Stimulated activated CD4-positive, alpha-beta T cell treated with anti-CD3 and anti-CD28 coated beads, TNF-alpha, amount 100 ng/mL, for 1 hour (primary cell): Measurements from ENCODE around the gene KLHDC4.

Source experiments
- DNase-seq, 3 donors: peaks; one replicate each; pipeline ENCODE4 v3.0.0-alpha.2; 2020; ENCODE audit warnings: low read depth in 3 of 3, low spot score in 1 of 3

Gene KLHDC4

DNA sequence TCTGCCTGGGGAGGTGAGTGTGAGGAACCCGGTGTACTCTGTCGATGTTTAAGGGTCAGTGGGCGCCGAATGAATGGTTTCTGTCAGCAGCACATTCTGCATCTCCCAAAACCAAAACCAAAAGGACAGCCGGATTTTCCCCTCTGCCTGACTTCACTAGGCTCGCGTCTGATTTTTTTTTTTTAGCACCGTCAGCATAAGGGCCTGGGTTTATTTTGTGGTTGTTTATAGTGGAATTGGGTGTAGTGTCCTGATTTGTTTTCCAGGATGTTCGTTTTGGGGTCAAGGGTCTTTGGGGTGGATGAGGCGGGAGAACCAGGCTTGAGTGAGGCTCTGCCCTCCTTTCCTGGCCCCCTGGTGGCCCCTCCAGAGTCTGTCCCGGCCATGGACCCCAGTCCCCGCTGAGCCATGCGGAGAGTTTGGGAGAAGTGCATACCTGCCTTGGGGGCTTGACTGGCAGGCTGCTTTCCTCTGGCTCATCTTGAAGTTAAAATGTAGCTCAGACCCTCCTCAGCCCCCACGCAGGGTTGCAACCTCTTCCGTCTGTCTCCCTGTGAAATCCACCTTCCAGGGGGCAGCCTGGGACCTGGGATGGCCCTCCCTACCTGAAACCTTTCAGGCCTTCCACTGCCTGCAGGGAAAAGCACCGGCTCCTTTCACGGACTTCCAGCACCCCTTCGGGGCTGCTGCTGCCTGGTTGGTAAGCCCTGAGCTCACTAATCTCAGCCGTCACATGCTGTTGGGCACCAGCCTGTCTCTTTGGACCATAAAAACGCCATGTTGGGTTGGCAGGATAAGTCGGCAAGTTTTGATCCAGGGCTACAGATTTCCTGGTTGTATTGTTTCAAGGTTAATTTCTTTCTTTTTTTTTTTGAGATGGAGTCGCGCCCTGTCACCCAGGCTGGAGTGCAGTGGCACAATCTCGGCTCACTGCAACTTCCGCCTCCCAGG, 103.3 kb downstream of the KLHDC4 start:
- DNase-seq = no peak

DNA sequence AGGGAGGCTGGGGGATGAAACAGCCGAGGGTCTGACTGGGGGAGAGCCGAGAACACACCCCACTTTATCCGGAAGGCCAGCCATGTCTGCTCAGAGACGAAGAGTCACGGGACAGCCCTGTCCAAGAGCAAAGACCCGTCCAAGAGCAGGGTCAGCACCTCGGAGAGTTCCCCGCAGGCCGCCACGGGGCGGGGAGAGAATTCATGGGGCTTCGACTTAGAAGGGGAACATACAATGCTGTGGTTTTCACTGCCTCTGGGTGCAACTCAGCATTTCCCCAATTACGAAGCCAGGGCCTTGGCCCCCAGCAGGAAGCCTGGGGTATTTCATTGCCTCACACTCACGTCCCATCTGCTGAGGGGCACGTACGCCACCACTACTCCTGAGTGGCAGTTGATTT, 104.2 kb downstream of the KLHDC4 start:
- DNase-seq = no peak

DNA sequence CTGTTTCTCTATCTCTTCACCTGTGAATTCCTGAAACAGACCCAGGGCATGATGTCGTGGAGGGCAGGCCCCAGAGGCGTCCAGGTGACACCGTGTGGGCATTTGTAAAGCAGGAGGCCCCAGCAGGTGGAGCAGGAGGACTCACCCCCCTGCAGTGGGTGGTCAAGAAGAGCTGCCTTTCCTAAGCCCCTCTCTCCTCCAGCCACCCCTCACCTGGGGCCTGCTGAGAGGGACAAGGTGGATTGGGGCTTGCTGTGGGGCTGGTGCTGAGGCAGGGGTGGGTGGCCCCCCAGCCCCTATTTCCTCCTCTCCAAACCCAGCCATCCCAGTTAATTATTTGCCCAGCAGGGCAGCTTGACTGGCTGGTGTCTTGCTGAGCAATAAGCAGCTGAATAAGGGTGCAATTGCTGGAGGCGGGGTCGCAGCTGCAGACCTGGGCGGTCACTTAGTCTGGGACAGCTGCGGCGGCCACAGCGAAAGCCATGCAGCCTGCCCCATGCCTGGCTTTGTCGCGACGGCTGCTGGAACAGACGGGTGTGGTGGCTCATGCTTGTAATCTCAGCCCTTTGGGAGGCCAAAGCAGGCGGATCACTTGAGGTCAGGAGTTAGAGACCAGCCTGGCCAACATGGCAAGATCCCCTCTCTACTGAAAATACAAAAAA, 107.1 kb downstream of the KLHDC4 start:
- DNase-seq = no peak
